ENCODE measurements around the gene NRL.

The NRL gene

GRCh38 chr14:24143511-24143910, 28.8 kb upstream of the NRL start:
- DNase-seq, result no peak

GRCh38 chr14:24141097-24141880, 26.5 kb upstream of the NRL start, which contains the start of gene EMC9:
TSS of gene EMC9 (minus strand) at chr14:24141591. CDS start at chr14:24141304, 287 bp downstream.
- peak; percentile 99 for DNase-seq

GRCh38 chr14:24139272-24139934, 24.7 kb upstream of the NRL start:
- DNase-seq, result peak; percentile 31

- DNase-seq, result no peak
Observed at GRCh38 chr14:24138396-24139271, 23.9 kb upstream of the NRL start.

GRCh38 chr14:24137529-24138395, 23.0 kb upstream of the NRL start:
- DNase-seq, result no peak

- DNase-seq, result no peak
Observed at GRCh38 chr14:24136684-24137528, 22.2 kb upstream of the NRL start.

- peak; percentile 95 for DNase-seq
Observed at GRCh38 chr14:24135834-24136683, 21.3 kb upstream of the NRL start, which contains the start of gene PSME1. TSS of gene PSME1 (plus strand) at chr14:24136194. CDS start at chr14:24136263, 69 bp downstream.

- DNase-seq, result no peak
Observed at GRCh38 chr14:24135584-24135833, 20.8 kb upstream of the NRL start.

GRCh38 chr14:24133735-24134134, 19.0 kb upstream of the NRL start:
- no peak for DNase-seq

GRCh38 chr14:24132976-24133375, 18.2 kb upstream of the NRL start:
- no peak for DNase-seq

GRCh38 chr14:24132061-24132685, 17.4 kb upstream of the NRL start:
- DNase-seq, result peak; percentile 26

GRCh38 chr14:24131549-24131966, 16.8 kb upstream of the NRL start:
- DNase-seq, result no peak

- DNase-seq, result no peak
Observed at GRCh38 chr14:24130717-24131548, 16.2 kb upstream of the NRL start.

GRCh38 chr14:24130380-24130716, 15.6 kb upstream of the NRL start, which contains the start of gene FITM1:
TSS of gene FITM1 (plus strand) at chr14:24130659. CDS start at chr14:24131564, 905 bp downstream.
- no peak for DNase-seq

GRCh38 chr14:24129410-24129998, 14.8 kb upstream of the NRL start:
- no peak for DNase-seq

- DNase-seq, result no peak
Observed at GRCh38 chr14:24127673-24128072, 12.9 kb upstream of the NRL start.

- no peak for DNase-seq
Observed at GRCh38 chr14:24126939-24127338, 12.2 kb upstream of the NRL start.
